Measurements from ENCODE around the gene THPO. TPM values are rescaled to one million over a fixed set of nuclear protein-coding genes. Genes with fewer than 3 reads are reported as not detected.

THPO gene
- polyA plus RNA-seq, 1 donor from 2014 or later, result 0.59 TPM

GRCh38 chr3:184372296-184372821 is 5.6 kb downstream of the THPO start:
- H3K27ac ChIP-seq (ENCODE audit: low read length), result no peak overlapping the region
- H2AFZ ChIP-seq (ENCODE audit: low read depth, low read length), result no peak overlapping the region
- H3K4me2 ChIP-seq (ENCODE audit: low read length), result no peak overlapping the region
- no peaks in the 10 kb centered on the region for H3F3A ChIP-seq (ENCODE audit: insufficient read depth, low read length, poor library complexity, severe bottlenecking)
- no peaks in the 10 kb centered on the region for H3K9me3 ChIP-seq (ENCODE audit: low read length)
- H3K27me3 ChIP-seq (ENCODE audit: insufficient read depth, low read depth, low read length), result no peaks in the 10 kb centered on the region
- H3K36me3 ChIP-seq (ENCODE audit: insufficient read depth, low read length), result peaks cover 5% of the 10 kb centered on the region
- H4K20me1 ChIP-seq (ENCODE audit: insufficient read depth), result no peaks in the 10 kb centered on the region
- no peak for TF ChIP-seq REST (IDR thresholded peaks at IDR 0.05; ENCODE audit: borderline replicate concordance)
- TF ChIP-seq EZH2 (IDR thresholded peaks at IDR 0.05; ENCODE audit: borderline replicate concordance, insufficient read depth, low read length, poor library complexity, severe bottlenecking), result no peak
- no peak for TF ChIP-seq SMC3 (conservative IDR thresholded peaks at IDR 0.05; ENCODE audit: poor library complexity)
- no peak for TF ChIP-seq TAF1 (IDR thresholded peaks at IDR 0.05; ENCODE audit: low read depth)
- no peak for TF ChIP-seq POLR2AphosphoS5 (IDR thresholded peaks at IDR 0.05)
- TF ChIP-seq RAD21 (conservative IDR thresholded peaks at IDR 0.05), result no peak
- TF ChIP-seq MXI1 (conservative IDR thresholded peaks at IDR 0.05; ENCODE audit: poor library complexity, severe bottlenecking), result no peak
- no peak for TF ChIP-seq CTCF (IDR thresholded peaks at IDR 0.05; ENCODE audit: poor library complexity, severe bottlenecking)
- TF ChIP-seq EP300 (conservative IDR thresholded peaks at IDR 0.05; ENCODE audit: poor library complexity, severe bottlenecking), result no peak
- no peak overlapping the region for H3K9ac ChIP-seq (ENCODE audit: low read length)
- H3K79me2 ChIP-seq (replicated peaks; ENCODE audit: insufficient read depth, low read length), result no peaks in the 10 kb centered on the region
- H3K4me3 ChIP-seq (ENCODE audit: low read length), result no peak overlapping the region
- no peaks in the 10 kb centered on the region for H3K9me2 ChIP-seq (ENCODE audit: insufficient read depth, low read length)

GRCh38 chr3:184371570-184372018 is 6.4 kb downstream of the THPO start:
- no peak overlapping the region for H3K9ac ChIP-seq (ENCODE audit: low read length)
- H3K4me3 ChIP-seq (ENCODE audit: low read length), result no peak overlapping the region
- H3K4me2 ChIP-seq (ENCODE audit: low read length), result no peak overlapping the region
- no peaks in the 10 kb centered on the region for H4K20me1 ChIP-seq (ENCODE audit: insufficient read depth)
- H3K36me3 ChIP-seq (ENCODE audit: insufficient read depth, low read length), result peaks cover 5% of the 10 kb centered on the region
- no peaks in the 10 kb centered on the region for H3K79me2 ChIP-seq (replicated peaks; ENCODE audit: insufficient read depth, low read length)
- H3K9me2 ChIP-seq (ENCODE audit: insufficient read depth, low read length), result no peaks in the 10 kb centered on the region
- H3F3A ChIP-seq (ENCODE audit: insufficient read depth, low read length, poor library complexity, severe bottlenecking), result no peaks in the 10 kb centered on the region
- H3K9me3 ChIP-seq (ENCODE audit: low read length), result no peaks in the 10 kb centered on the region
- H3K27me3 ChIP-seq (ENCODE audit: insufficient read depth, low read depth, low read length), result no peaks in the 10 kb centered on the region
- H2AFZ ChIP-seq (ENCODE audit: low read depth, low read length), result no peak overlapping the region
- TF ChIP-seq POLR2AphosphoS5 (IDR thresholded peaks at IDR 0.05) (peak; percentile 32), RAD21 (conservative IDR thresholded peaks at IDR 0.05) (peak; percentile 100), CTCF (IDR thresholded peaks at IDR 0.05; ENCODE audit: poor library complexity, severe bottlenecking) (peak; percentile 98), TAF1 (IDR thresholded peaks at IDR 0.05; ENCODE audit: low read depth) (no peak), MXI1 (conservative IDR thresholded peaks at IDR 0.05; ENCODE audit: poor library complexity, severe bottlenecking) (no peak), EZH2 (IDR thresholded peaks at IDR 0.05; ENCODE audit: borderline replicate concordance, insufficient read depth, low read length, poor library complexity, severe bottlenecking) (no peak), EP300 (conservative IDR thresholded peaks at IDR 0.05; ENCODE audit: poor library complexity, severe bottlenecking) (peak; percentile 73), REST (IDR thresholded peaks at IDR 0.05; ENCODE audit: borderline replicate concordance) (no peak), SMC3 (conservative IDR thresholded peaks at IDR 0.05; ENCODE audit: poor library complexity) (peak; percentile 99)
- no peak overlapping the region for H3K27ac ChIP-seq (ENCODE audit: low read length)
